IPS-11a (cell line): ENCODE results near the gene DFFA.
"Not testable (repeated sequence)": the region's sequence is repeated elsewhere in the genome, so short reads cannot be mapped to it uniquely, and the experiment has no call there.

Source experiments
- H3K4me3 ChIP-seq: one replicate; pipeline ENCODE4 v1.5.1; 2013; ENCODE audit warnings: low read depth, low read length, control low read depth

The DFFA gene

DNA sequence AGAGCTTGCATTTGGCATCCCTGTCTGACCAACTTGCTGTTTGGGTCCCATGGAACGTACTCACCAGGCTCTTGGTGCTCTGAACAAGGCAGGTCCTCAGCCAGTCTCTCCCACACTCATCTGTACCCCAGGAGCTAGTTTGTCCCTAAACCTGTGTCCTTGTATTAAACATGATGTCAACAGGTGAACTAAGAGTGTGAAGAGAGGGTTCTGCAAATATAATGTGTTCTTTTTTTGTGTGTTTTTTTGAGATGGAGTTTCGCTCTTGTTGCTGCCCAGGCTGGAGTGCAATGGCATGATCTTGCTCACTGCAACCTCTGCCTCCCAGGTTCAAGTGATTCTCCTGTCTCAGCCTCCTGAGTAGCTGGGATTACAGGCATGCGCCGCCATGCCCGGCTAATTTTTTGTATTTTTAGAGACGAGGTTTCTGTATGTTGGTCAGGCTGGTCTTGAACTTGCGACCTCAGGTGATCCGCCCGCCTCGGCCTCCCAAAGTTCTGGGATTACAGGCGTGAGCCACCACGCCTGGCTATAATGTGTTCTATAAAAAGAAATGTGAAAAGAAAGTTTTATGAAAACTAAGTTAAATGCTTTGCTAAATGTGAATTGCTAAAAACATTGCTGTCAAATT, 33.8 kb upstream of the DFFA start:
- not testable (repeated sequence) for H3K4me3 ChIP-seq

DNA sequence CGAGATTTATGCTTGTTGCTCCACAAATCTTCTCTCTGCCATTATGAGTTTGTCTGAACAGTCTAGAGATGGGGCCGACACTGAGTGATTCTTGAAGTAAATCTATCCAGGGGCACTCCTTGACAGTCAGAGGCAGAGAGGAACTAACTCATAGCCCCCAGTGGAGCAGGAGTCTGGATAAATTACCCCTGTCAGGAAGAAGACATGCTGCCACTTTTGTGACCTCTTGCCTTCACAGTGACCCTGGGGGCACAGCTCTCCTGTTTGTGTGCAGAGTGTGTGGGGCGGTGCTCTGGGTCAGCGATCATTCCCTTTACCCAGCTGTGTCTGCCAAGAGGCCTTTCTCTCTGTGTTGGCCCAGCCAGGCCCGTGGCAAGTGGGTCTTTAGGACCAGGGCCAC, 31.9 kb upstream of the DFFA start:
- H3K4me3 ChIP-seq = no peak overlapping the region

- H3K4me3 ChIP-seq = no peak overlapping the region
Measured at GRCh38 chr1:10502206-10502605, 29.9 kb upstream of the DFFA start.

- no peak overlapping the region for H3K4me3 ChIP-seq
Measured at GRCh38 chr1:10498231-10498630, 25.9 kb upstream of the DFFA start.

GRCh38 chr1:10497109-10497508, 24.8 kb upstream of the DFFA start:
- H3K4me3 ChIP-seq = no peak overlapping the region

- no peak overlapping the region for H3K4me3 ChIP-seq
Measured at GRCh38 chr1:10495952-10496351, 23.6 kb upstream of the DFFA start.

GRCh38 chr1:10495475-10495817, 23.1 kb upstream of the DFFA start:
- H3K4me3 ChIP-seq = no peak overlapping the region

DNA sequence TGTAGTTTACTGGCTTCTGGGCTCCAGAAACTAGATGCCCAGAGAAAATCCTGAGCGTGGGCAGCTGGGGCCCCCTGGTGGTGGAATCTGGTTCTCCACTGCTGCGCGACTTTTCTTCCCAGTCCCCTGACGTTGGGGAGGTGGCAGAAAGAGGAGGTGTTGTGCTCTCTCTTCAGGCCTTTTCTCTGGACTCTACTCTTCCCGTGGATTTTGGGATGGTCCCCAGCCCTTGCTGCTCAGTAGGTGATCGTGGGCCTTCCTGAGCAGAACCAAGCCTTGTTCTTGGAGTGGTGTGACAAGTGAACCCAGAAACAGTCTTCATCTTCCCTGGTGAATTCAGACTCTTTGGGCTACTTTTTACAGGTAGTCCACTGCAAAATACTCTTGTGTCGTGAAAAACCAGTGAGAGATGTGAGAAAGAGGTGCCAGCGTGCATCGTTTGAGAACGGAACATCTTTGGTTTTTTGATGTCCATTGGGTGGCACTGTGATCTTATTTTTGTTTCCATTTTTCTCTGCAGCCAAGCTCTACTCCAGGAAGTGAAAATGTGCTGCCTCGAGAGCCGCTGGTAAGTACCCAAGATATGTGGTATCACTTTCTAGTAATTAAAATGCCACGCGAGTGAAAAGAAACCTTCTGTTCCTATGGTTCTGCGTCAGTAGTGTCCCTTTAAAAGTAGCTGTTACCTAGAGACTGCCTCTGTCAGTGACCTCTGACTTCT, 22.6 kb upstream of the DFFA start:
- H3K4me3 ChIP-seq = no peak overlapping the region

GRCh38 chr1:10494418-10494753, 22.1 kb upstream of the DFFA start:
- H3K4me3 ChIP-seq = no peak overlapping the region

GRCh38 chr1:10490286-10490970, 18.1 kb upstream of the DFFA start:
- no peak overlapping the region for H3K4me3 ChIP-seq

GRCh38 chr1:10489291-10490055, 17.1 kb upstream of the DFFA start:
- H3K4me3 ChIP-seq = no peak overlapping the region

GRCh38 chr1:10484521-10484920, 12.2 kb upstream of the DFFA start:
- no peak overlapping the region for H3K4me3 ChIP-seq

- no peak overlapping the region for H3K4me3 ChIP-seq
Measured at GRCh38 chr1:10480614-10481013, 8.3 kb upstream of the DFFA start.

DNA sequence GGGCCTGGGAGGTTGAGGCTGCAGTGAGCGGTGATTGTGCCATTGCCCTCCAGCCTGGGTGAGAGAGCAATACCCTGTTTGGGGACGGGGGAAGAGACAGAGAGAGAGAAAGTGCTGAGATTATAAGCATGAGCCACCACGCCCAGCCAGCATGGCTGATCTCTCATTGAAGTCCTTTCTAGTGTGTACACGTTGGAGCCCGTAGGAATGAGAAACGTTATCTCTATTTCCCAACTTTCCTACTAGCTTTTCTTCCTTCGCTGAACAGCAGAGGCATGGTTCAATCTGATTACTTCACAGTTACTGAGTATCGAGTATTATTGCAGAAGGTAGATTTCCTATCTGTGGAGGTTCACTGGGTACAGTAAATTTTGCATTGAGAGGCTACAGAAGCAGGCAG, 7.0 kb upstream of the DFFA start:
- H3K4me3 ChIP-seq = no peak overlapping the region

GRCh38 chr1:10475510-10475909, 3.2 kb upstream of the DFFA start:
- peak overlapping the region; percentile 93 for H3K4me3 ChIP-seq

GRCh38 chr1:10474613-10475507, 2.5 kb upstream of the DFFA start, which contains the start of gene PEX14:
PEX14 (plus strand) TSS chr1:10474950; CDS start chr1:10474967, 17 bp downstream.
- peak within 1 kb of the TSS; percentile 93 for H3K4me3 ChIP-seq

- H3K4me3 ChIP-seq = peak overlapping the region; percentile 93
Measured at GRCh38 chr1:10474309-10474612, 1.9 kb upstream of the DFFA start.

DNA sequence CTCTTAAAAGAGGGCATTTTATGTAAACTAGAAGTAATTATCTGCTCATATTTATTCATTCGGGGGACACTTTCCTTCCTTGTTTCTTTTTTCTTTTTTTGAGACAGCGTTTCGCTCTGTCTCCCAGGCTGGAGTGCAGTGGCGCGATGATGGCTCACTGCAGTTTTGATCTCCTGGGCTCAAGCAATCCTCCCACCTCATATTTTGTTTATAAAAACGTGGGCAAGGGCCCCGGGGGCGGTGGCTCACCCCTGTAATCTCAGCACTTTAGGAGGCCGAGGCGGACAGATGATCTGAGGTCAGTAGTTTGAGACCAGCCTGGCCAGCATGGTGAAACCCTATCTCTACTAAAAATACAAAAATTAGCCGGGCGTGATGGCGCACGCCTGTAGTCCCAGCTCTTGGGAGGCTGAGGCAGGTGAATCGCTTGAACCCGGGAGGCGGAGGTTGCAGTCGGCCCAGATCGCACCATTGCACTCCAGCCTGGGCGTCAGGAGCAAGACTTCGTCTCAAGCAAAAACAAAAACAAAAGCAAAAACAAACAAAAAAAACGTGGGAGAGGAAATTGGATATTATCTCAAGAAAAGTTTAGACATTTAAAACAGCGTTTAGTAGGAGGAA, 926 bp upstream of the DFFA start:
- no peak overlapping the region for H3K4me3 ChIP-seq

DNA sequence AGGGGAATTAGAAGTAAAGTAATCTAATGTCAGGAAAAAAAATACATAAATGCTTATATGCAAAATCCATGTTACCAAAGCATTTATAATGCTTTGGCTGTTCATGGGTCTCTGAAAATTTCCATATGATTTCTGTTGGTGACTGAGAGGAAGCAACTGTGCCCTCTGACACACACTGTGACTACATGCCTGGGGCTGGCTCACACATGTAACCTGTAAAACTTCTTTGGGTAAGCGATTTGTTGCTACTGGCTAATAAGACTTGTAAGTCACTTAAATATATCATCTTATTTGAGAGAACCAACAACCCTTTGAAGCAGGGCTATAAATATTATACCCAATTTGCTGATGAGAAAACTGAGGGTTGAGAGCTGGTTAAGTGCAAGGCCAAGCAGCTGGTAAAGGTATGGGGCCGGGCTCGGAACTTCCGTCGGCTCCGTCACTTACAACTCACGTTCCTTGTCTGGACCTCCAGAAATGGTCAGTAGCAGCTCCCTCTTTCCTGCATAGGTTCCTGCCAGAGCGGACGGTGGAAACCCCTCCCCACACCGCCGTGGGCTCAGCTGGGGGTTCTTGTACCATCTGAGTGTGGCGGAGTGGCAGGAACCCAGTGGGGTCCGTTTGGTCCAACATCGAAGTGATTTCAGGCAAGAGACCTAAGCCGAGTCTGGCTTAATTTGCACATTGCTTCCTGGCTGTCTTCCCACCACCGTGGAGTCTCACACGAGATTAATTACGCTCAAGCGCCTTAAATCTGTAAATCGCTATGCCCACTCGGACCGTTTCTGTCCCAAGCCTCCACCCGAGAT, 714 bp downstream of the DFFA start:
- peak overlapping the region; percentile 51 for H3K4me3 ChIP-seq

DNA sequence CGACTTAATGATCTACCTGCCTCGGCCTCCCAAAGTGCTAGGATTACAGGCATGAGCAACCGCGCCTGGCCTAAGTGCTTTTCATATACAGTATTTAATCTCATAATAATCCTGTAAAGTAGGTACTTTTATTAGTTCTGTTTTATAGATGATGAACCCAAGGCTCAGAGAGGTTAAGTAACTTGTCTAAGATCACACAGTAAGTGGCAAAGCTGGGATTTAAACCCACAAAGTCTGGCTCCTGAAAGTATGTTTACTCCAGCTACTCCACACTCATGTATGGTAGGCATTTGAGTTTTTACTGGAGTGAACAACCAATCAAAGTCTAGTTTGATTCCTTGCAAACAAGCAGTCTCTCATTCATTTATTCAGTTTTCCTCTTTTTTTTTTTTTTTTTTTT, 2.3 kb downstream of the DFFA start:
- H3K4me3 ChIP-seq = no peak overlapping the region
